A549 treated with Mapracorat at 1 μM for 4 hours (cell line): Measurements from ENCODE around the gene CACNA1I. TPM values are rescaled to one million over a fixed set of nuclear protein-coding genes. Genes with fewer than 3 reads are reported as not detected.

Experiments
- total RNA-seq: library from RNA; stranded (reverse); fragments of 200-300 nt; extraction: Qiagen RNA extraction; gene quantifications from 5 replicates; pipeline ENCODE4 v1.2.3, GENCODE V29; 2022

The CACNA1I gene
- 0.02 to 0.06 TPM (median 0.05 TPM) in 5 replicates for total RNA-seq

DNA sequence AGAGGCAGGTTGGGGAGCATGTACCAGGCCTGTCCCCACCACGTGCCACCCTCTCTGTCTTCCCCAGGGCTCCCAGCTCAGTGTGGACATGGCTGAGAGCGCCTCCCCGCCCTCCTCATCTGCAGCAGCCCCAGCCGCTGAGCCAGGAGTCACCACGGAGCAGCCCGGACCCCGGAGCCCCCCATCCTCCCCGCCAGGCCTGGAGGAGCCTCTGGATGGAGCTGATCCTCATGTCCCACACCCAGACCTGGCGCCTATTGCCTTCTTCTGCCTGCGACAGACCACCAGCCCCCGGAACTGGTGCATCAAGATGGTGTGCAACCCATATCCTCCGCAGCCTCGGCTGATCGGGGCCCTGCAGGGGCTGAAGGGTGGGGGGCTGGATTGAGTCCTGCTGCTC is at the start of gene CACNA1I:
TSS of gene CACNA1I (plus strand) at position 89 of the 400 bp plus-strand sequence. CDS start at position 89, 0 bp downstream.

DNA sequence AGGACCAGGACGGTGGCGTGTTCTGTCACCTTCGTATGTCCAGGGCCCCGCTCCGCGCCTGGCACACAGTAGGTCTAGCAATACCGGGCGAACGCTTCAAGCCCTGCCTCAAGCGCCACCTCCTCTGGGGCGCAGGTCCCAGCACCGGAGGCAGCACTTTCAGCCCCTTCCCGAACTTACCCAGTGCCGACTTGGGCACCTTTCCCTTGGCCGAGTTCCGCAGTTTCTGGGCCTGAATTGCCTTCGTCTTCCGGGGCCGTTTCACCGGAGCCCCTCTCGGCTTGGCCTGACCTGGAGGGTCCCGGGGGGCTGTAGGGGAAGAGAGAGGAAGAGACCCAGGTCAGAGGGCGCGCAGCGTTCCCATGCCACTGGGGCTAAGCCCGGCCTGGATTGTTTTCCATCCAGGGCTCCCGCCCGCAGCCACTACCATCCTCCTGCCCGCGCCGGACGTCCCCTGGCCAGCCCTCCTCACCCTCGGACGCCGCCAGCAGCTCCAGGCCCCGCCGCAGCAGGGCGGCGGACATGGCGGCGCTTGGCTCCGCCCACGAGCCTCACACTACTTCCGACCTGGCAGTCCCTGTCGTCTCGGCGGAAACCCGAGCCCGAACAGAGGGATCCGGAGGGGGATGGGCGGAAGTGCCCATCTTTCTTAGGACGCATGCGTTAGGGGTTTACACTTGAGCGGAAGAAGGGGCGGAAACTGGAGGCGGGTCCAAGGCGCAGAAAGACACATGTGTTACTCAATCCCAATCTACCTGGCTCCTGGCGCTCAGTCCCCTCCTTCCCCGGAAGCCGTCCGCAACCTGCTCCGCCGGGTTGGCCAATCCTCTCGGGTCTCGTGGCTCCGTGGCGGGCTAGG is 38.1 kb upstream of the CACNA1I start, which contains the start of gene RPS19BP1:
TSS of gene RPS19BP1 (minus strand) at position 534 of the 859 bp plus-strand sequence. CDS start at position 524, 10 bp downstream.

Other genes starting within 250 kb of the CACNA1I start
- 11.2 to 14.1 TPM (median 12.3 TPM) in 5 replicates for gene SYNGR1, start 220.8 kb upstream of the CACNA1I start, total RNA-seq
- 8.1 to 11.4 TPM (median 10.4 TPM) in 5 replicates for gene TAB1, start 171.0 kb upstream of the CACNA1I start, total RNA-seq
- gene MGAT3, start 113.7 kb upstream of the CACNA1I start, total RNA-seq = 0.43 to 0.84 TPM (median 0.71 TPM) in 5 replicates
- 22.7 to 27.4 TPM (median 24.0 TPM) in 5 replicates for gene MIEF1, start 68.5 kb upstream of the CACNA1I start, total RNA-seq
- 314 to 356 TPM (median 330 TPM) in 5 replicates for gene ATF4, start 50.2 kb upstream of the CACNA1I start, total RNA-seq
- gene RPS19BP1, start 38.0 kb upstream of the CACNA1I start, total RNA-seq = 73.0 to 116 TPM (median 101 TPM) in 5 replicates